ENCODE measurements around the gene UGT1A4. TPM values are rescaled to one million over a fixed set of nuclear protein-coding genes. Genes with fewer than 3 reads are reported as not detected.

UGT1A4 gene
- total RNA-seq, 1 experiment from 2014 or later, result not detected

DNA sequence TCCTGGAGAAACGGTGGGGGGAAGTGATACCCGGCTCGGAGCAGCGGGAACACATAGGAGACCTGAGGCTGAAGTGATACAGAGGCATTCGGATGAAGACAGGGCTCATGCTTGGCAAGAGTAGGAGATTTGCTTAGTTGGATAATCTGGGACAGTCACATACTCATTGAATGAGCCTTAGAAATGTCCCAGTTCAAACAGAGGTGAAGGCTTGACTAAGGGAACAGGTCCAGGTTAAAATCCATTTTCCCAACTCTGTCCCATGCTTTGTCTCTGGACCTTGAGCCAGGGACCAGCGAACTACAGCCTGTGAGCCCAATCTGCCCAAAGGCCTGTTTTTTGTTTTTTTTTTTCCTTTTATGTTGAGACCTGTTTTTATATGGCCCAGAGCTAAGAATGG is 24.6 kb upstream of the UGT1A4 start:
- Histone ChIP-seq H2BK15ac (ENCODE audit: low read depth, low read length) (no peak overlapping the region), H2AK5ac (ENCODE audit: insufficient read length, low read length) (no peak overlapping the region), H3K23ac (ENCODE audit: insufficient read length, low read depth, low read length) (no peak overlapping the region), H3K79me1 (ENCODE audit: insufficient read depth, low read depth, low read length, poor library complexity, severe bottlenecking) (no peaks in the 10 kb centered on the region), H3K14ac (ENCODE audit: insufficient read depth, low read length) (no peak overlapping the region), H3K23me2 (ENCODE audit: insufficient read length, low read depth, low read length, poor library complexity, severe bottlenecking) (no peaks in the 10 kb centered on the region), H3K9me3 (ENCODE audit: control insufficient read depth, low read depth, low read length) (no peaks in the 10 kb centered on the region), H2BK12ac (ENCODE audit: insufficient read length, low read depth, low read length) (no peak overlapping the region), H3K18ac (ENCODE audit: insufficient read length, low read depth, low read length) (no peak overlapping the region), H3T11ph (ENCODE audit: low read length) (no peak overlapping the region), H4K91ac (ENCODE audit: insufficient read length, low read depth, low read length) (no peak overlapping the region), H4K5ac (ENCODE audit: insufficient read length, low read depth, low read length) (no peak overlapping the region), H3K4me1 (ENCODE audit: insufficient read depth, low read length) (peaks cover 3% of the 10 kb centered on the region; the same call in 1 of the 2 replicates), H3K27me3 (ENCODE audit: insufficient read depth, low read length) (no peaks in the 10 kb centered on the region), H2AFZ (ENCODE audit: low read length) (no peak overlapping the region), H2BK120ac (ENCODE audit: low read depth, low read length, poor library complexity, severe bottlenecking) (no peak overlapping the region), H3K4ac (ENCODE audit: low read depth, low read length) (no peak overlapping the region), H3K4me2 (ENCODE audit: insufficient read depth, insufficient read length, low read length) (no peak overlapping the region), H3K27ac (ENCODE audit: insufficient read length, low read depth, low read length) (no peak overlapping the region), H2BK5ac (ENCODE audit: insufficient read length, low read length) (no peak overlapping the region), H3K79me2 (ENCODE audit: insufficient read depth, low read length) (no peaks in the 10 kb centered on the region), H3K56ac (ENCODE audit: insufficient read length, low read depth, low read length) (no peak overlapping the region), H3K9ac (ENCODE audit: extremely low read depth, insufficient read length, low read length) (no peak overlapping the region), H4K20me1 (ENCODE audit: control insufficient read depth, insufficient read depth, insufficient read length) (no peaks in the 10 kb centered on the region), H4K8ac (replicated peaks; ENCODE audit: insufficient read length, low read depth, low read length) (no peak overlapping the region), H2BK20ac (ENCODE audit: low read depth, low read length, poor library complexity, severe bottlenecking) (no peak overlapping the region)
- no CpG with 5 or more reads among the region's 6 CpGs for WGBS (ENCODE audit: extremely low coverage, insufficient read length, low lambda C conversion rate)
- H3K27ac Mint-ChIP-seq, result peak overlapping the region in 1 of 3 experiments; percentile 78; a peak in 2 of 7 replicates
- H3K36me3 Mint-ChIP-seq (ENCODE audit: insufficient read depth in 1 of 3, low read depth in 3 of 3), result no peaks in the 10 kb centered on the region; a peak in 1 of 7 replicates
- no peak overlapping the region for H3K4me3 Mint-ChIP-seq
- peaks cover 19 to 21% of the 10 kb centered on the region in 2 experiments for H3K4me1 Mint-ChIP-seq
- TF ChIP-seq, protein P1, sequence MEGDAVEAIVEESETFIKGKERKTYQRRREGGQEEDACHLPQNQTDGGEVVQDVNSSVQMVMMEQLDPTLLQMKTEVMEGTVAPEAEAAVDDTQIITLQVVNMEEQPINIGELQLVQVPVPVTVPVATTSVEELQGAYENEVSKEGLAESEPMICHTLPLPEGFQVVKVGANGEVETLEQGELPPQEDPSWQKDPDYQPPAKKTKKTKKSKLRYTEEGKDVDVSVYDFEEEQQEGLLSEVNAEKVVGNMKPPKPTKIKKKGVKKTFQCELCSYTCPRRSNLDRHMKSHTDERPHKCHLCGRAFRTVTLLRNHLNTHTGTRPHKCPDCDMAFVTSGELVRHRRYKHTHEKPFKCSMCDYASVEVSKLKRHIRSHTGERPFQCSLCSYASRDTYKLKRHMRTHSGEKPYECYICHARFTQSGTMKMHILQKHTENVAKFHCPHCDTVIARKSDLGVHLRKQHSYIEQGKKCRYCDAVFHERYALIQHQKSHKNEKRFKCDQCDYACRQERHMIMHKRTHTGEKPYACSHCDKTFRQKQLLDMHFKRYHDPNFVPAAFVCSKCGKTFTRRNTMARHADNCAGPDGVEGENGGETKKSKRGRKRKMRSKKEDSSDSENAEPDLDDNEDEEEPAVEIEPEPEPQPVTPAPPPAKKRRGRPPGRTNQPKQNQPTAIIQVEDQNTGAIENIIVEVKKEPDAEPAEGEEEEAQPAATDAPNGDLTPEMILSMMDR (conservative IDR thresholded peaks at IDR 0.05), result no peak
- peaks cover 0 to 7% of the 10 kb centered on the region in 2 experiments; a peak in 2 of 5 replicates for H3K9me3 Mint-ChIP-seq
- DNase-seq, result no peak
- no peaks in the 10 kb centered on the region for H3K27me3 Mint-ChIP-seq (ENCODE audit: low read depth)
